Glutamatergic neuron (in vitro differentiated cells): ENCODE measurements around the gene ASCL2. TPM values are rescaled to one million over a fixed set of nuclear protein-coding genes. Genes with fewer than 3 reads are reported as not detected.

ENCODE experiments used
- DNase-seq: peaks from one replicate; pipeline ENCODE4 v3.0.0; 2022
- H3K27ac Mint-ChIP-seq: one replicate; pipeline ENCODE4 v1.8.0; 2020; ENCODE audit warnings: mild to moderate bottlenecking, mixed read lengths, inconsistent platforms; ENCODE audit not compliant: unreplicated experiment
- H3K27me3 Mint-ChIP-seq: one replicate; pipeline ENCODE4 v1.8.0; 2020; ENCODE audit warnings: mild to moderate bottlenecking, moderate library complexity, mixed read lengths, inconsistent platforms; ENCODE audit not compliant: unreplicated experiment
- H3K36me3 Mint-ChIP-seq: one replicate; pipeline ENCODE4 v1.8.0; 2020; ENCODE audit warnings: mild to moderate bottlenecking, mixed read lengths, inconsistent platforms; ENCODE audit not compliant: unreplicated experiment
- H3K4me1 Mint-ChIP-seq: one replicate; pipeline ENCODE4 v1.8.0; 2020; ENCODE audit warnings: mild to moderate bottlenecking, low read depth, mixed read lengths, inconsistent platforms; ENCODE audit not compliant: unreplicated experiment
- H3K4me3 Mint-ChIP-seq: one replicate; pipeline ENCODE4 v1.8.0; 2020; ENCODE audit warnings: mild to moderate bottlenecking, mixed read lengths, inconsistent platforms; ENCODE audit not compliant: unreplicated experiment
- H3K9me3 Mint-ChIP-seq: one replicate; pipeline ENCODE4 v1.8.0; 2020; ENCODE audit warnings: mild to moderate bottlenecking, moderate library complexity, mixed read lengths, inconsistent platforms; ENCODE audit not compliant: unreplicated experiment
- total RNA-seq: library from RNA; stranded (reverse); fragmentation: NEBNext Ultra II Directional; extraction: Animal tissue kit (Norgen Biotek cat#: 25700); gene quantifications from one replicate; pipeline ENCODE4 v1.2.1, GENCODE V29; 2021; ENCODE audit not compliant: unreplicated experiment
- TF ChIP-seq, protein P1 (sequence below): fragments of 200-600 bp; sonication (generic); IDR thresholded peaks from one replicate; pipeline ENCODE4 v1.5.0; 2021; ENCODE audit not compliant: partially characterized antibody, unreplicated experiment

ASCL2 gene
- total RNA-seq, 1 donor from 2014 or later, result not detected

- H3K4me1 Mint-ChIP-seq, result no peaks in the 10 kb centered on the region
- H3K36me3 Mint-ChIP-seq, result no peaks in the 10 kb centered on the region
- TF ChIP-seq, protein P1, sequence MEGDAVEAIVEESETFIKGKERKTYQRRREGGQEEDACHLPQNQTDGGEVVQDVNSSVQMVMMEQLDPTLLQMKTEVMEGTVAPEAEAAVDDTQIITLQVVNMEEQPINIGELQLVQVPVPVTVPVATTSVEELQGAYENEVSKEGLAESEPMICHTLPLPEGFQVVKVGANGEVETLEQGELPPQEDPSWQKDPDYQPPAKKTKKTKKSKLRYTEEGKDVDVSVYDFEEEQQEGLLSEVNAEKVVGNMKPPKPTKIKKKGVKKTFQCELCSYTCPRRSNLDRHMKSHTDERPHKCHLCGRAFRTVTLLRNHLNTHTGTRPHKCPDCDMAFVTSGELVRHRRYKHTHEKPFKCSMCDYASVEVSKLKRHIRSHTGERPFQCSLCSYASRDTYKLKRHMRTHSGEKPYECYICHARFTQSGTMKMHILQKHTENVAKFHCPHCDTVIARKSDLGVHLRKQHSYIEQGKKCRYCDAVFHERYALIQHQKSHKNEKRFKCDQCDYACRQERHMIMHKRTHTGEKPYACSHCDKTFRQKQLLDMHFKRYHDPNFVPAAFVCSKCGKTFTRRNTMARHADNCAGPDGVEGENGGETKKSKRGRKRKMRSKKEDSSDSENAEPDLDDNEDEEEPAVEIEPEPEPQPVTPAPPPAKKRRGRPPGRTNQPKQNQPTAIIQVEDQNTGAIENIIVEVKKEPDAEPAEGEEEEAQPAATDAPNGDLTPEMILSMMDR, result no peak
- no peak for DNase-seq
- no peak overlapping the region for H3K27ac Mint-ChIP-seq
- peaks cover 3% of the 10 kb centered on the region for H3K9me3 Mint-ChIP-seq
- no peak overlapping the region for H3K4me3 Mint-ChIP-seq
- peaks cover 4% of the 10 kb centered on the region for H3K27me3 Mint-ChIP-seq
Measured at GRCh38 chr11:2317354-2318050, 47.1 kb upstream of the ASCL2 start.

DNA sequence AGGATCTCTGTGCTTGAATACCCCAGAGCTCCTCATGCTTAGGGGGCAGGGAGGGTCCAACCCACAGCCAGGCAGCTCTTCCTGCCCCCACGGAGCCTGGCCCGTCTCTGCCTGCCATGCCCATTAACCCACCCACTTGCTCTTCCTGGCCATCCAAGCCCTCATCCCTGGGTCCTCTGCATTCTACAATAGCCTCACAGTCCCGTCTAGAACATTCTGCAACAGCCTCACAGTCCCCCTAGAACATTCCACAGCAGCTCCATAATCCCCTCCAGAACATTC, 46.5 kb upstream of the ASCL2 start:
- no peak overlapping the region for H3K4me3 Mint-ChIP-seq
- H3K27ac Mint-ChIP-seq, result no peak overlapping the region
- peaks cover 3% of the 10 kb centered on the region for H3K27me3 Mint-ChIP-seq
- no peaks in the 10 kb centered on the region for H3K36me3 Mint-ChIP-seq
- DNase-seq, result no peak
- TF ChIP-seq, protein P1, result no peak
- no peaks in the 10 kb centered on the region for H3K4me1 Mint-ChIP-seq
- H3K9me3 Mint-ChIP-seq, result peaks cover 3% of the 10 kb centered on the region

DNA sequence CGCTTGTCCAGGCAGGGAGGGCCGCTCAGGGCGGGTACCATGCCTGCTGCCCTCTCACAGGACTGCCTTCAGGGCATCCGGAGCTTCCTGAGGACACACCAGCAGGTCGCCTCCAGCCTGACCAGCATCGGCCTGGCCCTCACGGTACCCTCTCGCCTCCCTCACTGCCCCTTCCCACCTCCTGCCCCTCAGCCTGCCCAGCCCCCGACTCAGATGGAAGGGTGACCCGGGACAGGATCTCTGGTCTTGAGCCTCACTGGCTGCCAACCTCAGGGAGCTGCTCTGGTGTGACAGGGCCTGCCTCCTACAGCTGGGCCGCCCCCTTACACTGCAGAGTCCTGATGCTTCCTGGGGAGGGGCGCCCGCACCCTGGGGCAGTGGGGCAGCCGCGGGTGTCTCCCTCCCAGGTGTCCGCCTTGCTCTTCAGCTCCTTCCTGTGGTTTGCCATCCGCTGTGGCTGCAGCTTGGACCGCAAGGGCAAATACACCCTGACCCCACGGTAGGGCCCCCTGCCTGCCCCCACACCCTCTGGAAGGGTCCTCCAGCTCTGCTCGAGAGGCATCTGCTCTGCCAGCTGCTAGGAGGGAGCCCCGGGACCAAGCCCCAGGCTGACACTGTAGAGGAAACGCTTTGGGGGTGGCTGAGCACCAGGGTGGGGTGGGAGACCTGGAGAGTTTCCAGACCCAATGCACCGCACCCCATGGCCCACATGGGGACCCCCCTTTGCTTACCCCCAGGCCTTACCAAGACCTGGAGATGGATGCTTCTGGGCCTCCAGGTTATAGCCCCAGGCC, 46.0 kb upstream of the ASCL2 start:
- TF ChIP-seq, protein P1, result no peak
- Mint-ChIP-seq H3K9me3 (peaks cover 3% of the 10 kb centered on the region), H3K27me3 (peaks cover 3% of the 10 kb centered on the region), H3K4me3 (no peak overlapping the region), H3K36me3 (no peaks in the 10 kb centered on the region), H3K27ac (no peak overlapping the region), H3K4me1 (no peaks in the 10 kb centered on the region)
- DNase-seq, result no peak

GRCh38 chr11:2315395-2316168, 45.2 kb upstream of the ASCL2 start:
- Mint-ChIP-seq H3K27me3 (peaks cover 3% of the 10 kb centered on the region), H3K9me3 (peaks cover 3% of the 10 kb centered on the region), H3K27ac (no peak overlapping the region), H3K4me3 (no peak overlapping the region), H3K4me1 (no peaks in the 10 kb centered on the region), H3K36me3 (no peaks in the 10 kb centered on the region)
- TF ChIP-seq, protein P1, result no peak
- no peak for DNase-seq
